Endothelial cell of umbilical vein (primary cell): Measurements from ENCODE around the gene JARID2. TPM values are rescaled to one million over a fixed set of nuclear protein-coding genes. Genes with fewer than 3 reads are reported as not detected.

Experiments
- BruUV-seq: library from RNA; stranded (reverse); fragments of 400-500 nt; replicated peaks from 2 replicates; lab custom pipeline; 2021; lab: Mats Ljungman, UMichigan
- CTCF ChIA-PET: fragments of 300-600, 350-600 bp; sonication (Branson Sonifier 250); formaldehyde crosslinking; loops from one replicate; lab custom pipeline; 2021; ENCODE audit warnings: antibody characterized with exemption, inconsistent platforms; lab: Charles Lee
- POLR2A ChIA-PET: fragments of 300-600, 350-600 bp; sonication (Branson Sonifier 250); formaldehyde crosslinking; loops from one replicate; lab custom pipeline; 2021; ENCODE audit warnings: antibody characterized with exemption, inconsistent platforms; lab: Charles Lee
- DNase-seq: peaks from one replicate; pipeline ENCODE4 v3.0.0-alpha.2; 2011; ENCODE audit warnings: low read depth, low spot score
- FAIRE-seq: peaks from 2 replicates; lab custom pipeline; 2011; peaks lifted over from hg19 to GRCh38; lab: Jason Lieb, UNC
- H2AFZ ChIP-seq: 2 replicates; pipeline ENCODE4 v1.6.0; 2012; ENCODE audit warnings: low read depth, low read length, control low read depth, inconsistent platforms
- H3K27ac ChIP-seq: 2 replicates; pipeline ENCODE4 v1.5.1; 2011; ENCODE audit warnings: low read depth, mild to moderate bottlenecking, control low read depth, low read length, moderate library complexity; ENCODE audit not compliant: insufficient read depth
- H3K27me3 ChIP-seq, 2 experiments: 2 replicates each; pipeline versions ENCODE4 v1.6.0 to v1.6.1; 2011; ENCODE audit warnings: low read length in 2 of 2, mixed read lengths in 1 of 2; ENCODE audit not compliant: control insufficient read depth in 2 of 2, insufficient read depth in 2 of 2
- H3K36me3 ChIP-seq, 2 experiments: 2 replicates in 1 of 2; 3 replicates in 1 of 2; pipeline ENCODE4 v1.5.1; 2011; ENCODE audit warnings: low read length in 2 of 2, mild to moderate bottlenecking in 1 of 2, moderate library complexity in 1 of 2; ENCODE audit not compliant: control insufficient read depth in 2 of 2, insufficient read depth in 2 of 2; ENCODE audit errors: extremely low read depth in 1 of 2
- H3K4me1 ChIP-seq: 3 replicates; pipeline ENCODE4 v1.5.1; 2011; ENCODE audit warnings: mild to moderate bottlenecking, low read length; ENCODE audit not compliant: control insufficient read depth, insufficient read depth; ENCODE audit errors: extremely low read depth
- H3K4me2 ChIP-seq: 2 replicates; pipeline ENCODE4 v1.6.1; 2011; ENCODE audit warnings: low read length, control low read depth, mixed read lengths; ENCODE audit not compliant: insufficient read depth
- H3K4me3 ChIP-seq, 3 experiments: fragments of 200-600 bp in 1 of 3; sonication (generic), shearing (Covaris generic) in 1 of 3; replicated peaks in 1 of 3; 2 replicates each; pipeline ENCODE4 v1.5.1; 2011 to 2016; ENCODE audit warnings: control low read depth in 3 of 3, low read length in 3 of 3, mild to moderate bottlenecking in 2 of 3, inconsistent platforms in 1 of 3, low read depth in 1 of 3, moderate library complexity in 1 of 3; ENCODE audit not compliant: insufficient read depth in 1 of 3
- H3K79me2 ChIP-seq: 2 replicates; pipeline ENCODE4 v1.6.0; 2012; ENCODE audit warnings: low read length, inconsistent platforms; ENCODE audit not compliant: control insufficient read depth, insufficient read depth
- H3K9ac ChIP-seq: replicated peaks from 2 replicates; pipeline ENCODE3; 2011; ENCODE audit warnings: low read length, control low read depth; ENCODE audit not compliant: insufficient read depth; ENCODE audit errors: extremely low read depth
- H3K9me1 ChIP-seq: replicated peaks from 3 replicates; pipeline ENCODE4 v1.6.0; 2011; ENCODE audit warnings: mild to moderate bottlenecking, low read length; ENCODE audit not compliant: control insufficient read depth, insufficient read depth; ENCODE audit errors: extremely low read depth
- H3K9me3 ChIP-seq: replicated peaks from 2 replicates; pipeline ENCODE4 v1.5.1; 2012; ENCODE audit warnings: low read length, inconsistent platforms; ENCODE audit not compliant: control insufficient read depth, insufficient read depth
- H4K20me1 ChIP-seq: replicated peaks from 2 replicates; pipeline ENCODE3; 2011; ENCODE audit warnings: mild to moderate bottlenecking, low read length; ENCODE audit not compliant: control insufficient read depth, insufficient read depth; ENCODE audit errors: extremely low read depth
- EZH2 ChIP-seq: IDR thresholded peaks from 2 replicates; pipeline ENCODE4 v1.6.1; 2012; ENCODE audit warnings: borderline replicate concordance, low read depth, mild to moderate bottlenecking, moderate library complexity, low read length, inconsistent platforms; ENCODE audit not compliant: severe bottlenecking
- FOS ChIP-seq: IDR thresholded peaks from 2 replicates; pipeline ENCODE4 v1.6.1; 2011; ENCODE audit warnings: mild to moderate bottlenecking, low read length, moderate library complexity, borderline replicate concordance; ENCODE audit not compliant: insufficient read depth
- GATA2 ChIP-seq: IDR thresholded peaks from 2 replicates; pipeline ENCODE4 v1.7.0; 2011; ENCODE audit warnings: low read depth, mild to moderate bottlenecking, moderate library complexity, mixed read lengths, low read length; ENCODE audit not compliant: insufficient read length, insufficient read depth
- JUN ChIP-seq: IDR thresholded peaks from 2 replicates; pipeline ENCODE4 v1.6.1; 2011; ENCODE audit warnings: borderline replicate concordance, low read depth; ENCODE audit not compliant: insufficient read length, insufficient read depth
- MYC ChIP-seq: IDR thresholded peaks from one replicate; pipeline ENCODE4 v1.6.1; 2011; ENCODE audit warnings: mild to moderate bottlenecking, low read depth, low read length
- POLR2A ChIP-seq: IDR thresholded peaks from 2 replicates; pipeline ENCODE4 v1.6.1; 2012; ENCODE audit warnings: low read depth, mild to moderate bottlenecking, control low read depth, low read length
- POLR2AphosphoS5 ChIP-seq: IDR thresholded peaks from 2 replicates; pipeline ENCODE4 v1.6.1; 2012; ENCODE audit warnings: low read depth, mild to moderate bottlenecking, control low read depth, low read length, moderate library complexity; ENCODE audit not compliant: insufficient read depth
- dilution Hi-C: fragments of 300-500 bp; cut with MboI; formaldehyde crosslinking; loops from one replicate; pipeline ENCODE4 v1.15.0; 2019; ENCODE audit warnings: low sequenced_read_pairs; ENCODE audit not compliant: extremely low pct_ligation_motif_present
- intact Hi-C: fragments of 100-400 bp; cut with micrococcal nuclease; formaldehyde crosslinking; loops from one replicate; pipeline ENCODE4 v1.10.0; 2022
- polyA plus RNA-seq, 4 experiments: library from polyadenylated mRNA; depleted of rRNA in 3 of 4; stranded (reverse) in 3 of 4; unstranded in 1 of 4; fragments of >200 nt; gene quantifications; 2 replicates each; pipeline versions ENCODE4 v1.2.1 to v1.2.3, GENCODE V29; 2011 to 2012; ENCODE audit warnings: missing spikeins in 1 of 4
- total RNA-seq: library from RNA; stranded (reverse); gene quantifications from 2 replicates; pipeline ENCODE4 v1.2.3, GENCODE V29; 2021
- TF ChIP-seq, protein P1 (sequence below): IDR thresholded peaks from 2 replicates; pipeline ENCODE4 v1.6.1; 2011; ENCODE audit not compliant: insufficient read depth, insufficient read length
- TF ChIP-seq, protein P2 (sequence below), 2 donors: IDR thresholded peaks; 1 replicate in 1 of 2; 2 replicates in 1 of 2; pipeline ENCODE4 v1.5.1; 2011; ENCODE audit warnings: low read length in 2 of 2, mild to moderate bottlenecking in 2 of 2, moderate library complexity in 2 of 2, control low read depth in 1 of 2, inconsistent platforms in 1 of 2, low read depth in 1 of 2; ENCODE audit not compliant: insufficient read depth in 1 of 2; ENCODE audit errors: extremely low read depth in 1 of 2

Gene JARID2
- total and polyA plus RNA-seq, 2 donors (not counting 3 experiments of a cell fraction or from before 2014, with no cell fraction given), result 2.9 to 10.6 TPM

DNA sequence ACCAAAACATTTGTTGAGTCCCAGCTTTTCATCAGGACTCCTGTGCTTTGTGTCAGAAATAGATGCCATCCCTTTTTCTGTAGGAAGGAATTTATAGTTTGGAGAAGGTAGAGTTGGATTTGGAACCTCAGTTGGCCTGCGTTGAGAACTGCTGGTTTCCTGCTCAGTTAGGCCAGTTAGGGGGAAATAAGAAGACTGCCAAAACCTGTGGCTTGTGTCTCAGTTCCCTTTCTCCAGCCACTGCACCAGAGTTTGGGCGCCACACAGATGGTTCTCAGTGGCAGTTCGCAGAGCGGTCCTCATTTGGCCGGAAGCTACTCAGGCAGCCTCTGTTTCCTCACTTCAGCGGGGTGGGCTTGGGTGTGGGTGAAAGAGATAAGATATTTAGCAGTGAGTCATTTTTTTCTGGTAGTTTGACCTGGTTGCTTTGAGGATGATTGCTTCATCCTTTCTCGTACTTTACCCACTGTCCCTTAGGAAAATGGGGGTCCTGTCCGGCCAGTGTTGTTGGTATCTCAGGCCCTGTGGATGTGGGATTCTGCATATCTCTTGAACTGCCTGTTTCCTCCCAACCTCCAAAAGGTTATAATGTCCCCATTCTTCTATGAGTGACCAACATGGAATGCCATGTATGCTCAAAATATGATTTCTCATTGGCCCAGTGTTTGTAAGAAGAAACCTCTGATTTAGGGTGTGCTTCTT is 53.7 kb downstream of the JARID2 start:
- no peaks in the 10 kb centered on the region for H3K27me3 ChIP-seq
- BruUV-seq, result no TSS peak
- H3K79me2 ChIP-seq, result peaks cover 2% of the 10 kb centered on the region
- no peaks in the 10 kb centered on the region for H3K9me3 ChIP-seq
- DNase-seq (no peak), FAIRE-seq (no peak)
- no peak overlapping the region for H3K4me2 ChIP-seq
- no peaks in the 10 kb centered on the region for H3K9me1 ChIP-seq
- TF ChIP-seq, protein P1, sequence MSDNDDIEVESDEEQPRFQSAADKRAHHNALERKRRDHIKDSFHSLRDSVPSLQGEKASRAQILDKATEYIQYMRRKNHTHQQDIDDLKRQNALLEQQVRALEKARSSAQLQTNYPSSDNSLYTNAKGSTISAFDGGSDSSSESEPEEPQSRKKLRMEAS, result no peak
- TF ChIP-seq FOS, result no peak
- no peak for TF ChIP-seq JUN
- TF ChIP-seq, protein P2, sequence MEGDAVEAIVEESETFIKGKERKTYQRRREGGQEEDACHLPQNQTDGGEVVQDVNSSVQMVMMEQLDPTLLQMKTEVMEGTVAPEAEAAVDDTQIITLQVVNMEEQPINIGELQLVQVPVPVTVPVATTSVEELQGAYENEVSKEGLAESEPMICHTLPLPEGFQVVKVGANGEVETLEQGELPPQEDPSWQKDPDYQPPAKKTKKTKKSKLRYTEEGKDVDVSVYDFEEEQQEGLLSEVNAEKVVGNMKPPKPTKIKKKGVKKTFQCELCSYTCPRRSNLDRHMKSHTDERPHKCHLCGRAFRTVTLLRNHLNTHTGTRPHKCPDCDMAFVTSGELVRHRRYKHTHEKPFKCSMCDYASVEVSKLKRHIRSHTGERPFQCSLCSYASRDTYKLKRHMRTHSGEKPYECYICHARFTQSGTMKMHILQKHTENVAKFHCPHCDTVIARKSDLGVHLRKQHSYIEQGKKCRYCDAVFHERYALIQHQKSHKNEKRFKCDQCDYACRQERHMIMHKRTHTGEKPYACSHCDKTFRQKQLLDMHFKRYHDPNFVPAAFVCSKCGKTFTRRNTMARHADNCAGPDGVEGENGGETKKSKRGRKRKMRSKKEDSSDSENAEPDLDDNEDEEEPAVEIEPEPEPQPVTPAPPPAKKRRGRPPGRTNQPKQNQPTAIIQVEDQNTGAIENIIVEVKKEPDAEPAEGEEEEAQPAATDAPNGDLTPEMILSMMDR (IDR thresholded peaks at IDR 0.05; ENCODE audit: extremely low read depth in 1 of 2, insufficient read depth in 1 of 2, low read depth in 1 of 2, low read length in 2 of 2), result no peak
- TF ChIP-seq EZH2, result no peak
- no peak for TF ChIP-seq POLR2A
- no peak for TF ChIP-seq POLR2AphosphoS5
- TF ChIP-seq MYC, result no peak
- TF ChIP-seq GATA2, result no peak
- ChIA-PET POLR2A (no interaction called here), CTCF (no interaction called here)
- H2AFZ ChIP-seq, result no peak overlapping the region
- no peak overlapping the region for H3K9ac ChIP-seq
- intact Hi-C loops, result no loop called here
- no peak overlapping the region for H3K27ac ChIP-seq
- peaks cover 12% of the 10 kb centered on the region for H3K4me1 ChIP-seq
- no peaks in the 10 kb centered on the region for H4K20me1 ChIP-seq
- dilution Hi-C loops, result no loop called here
- H3K4me3 ChIP-seq, result no peak overlapping the region
- no peaks in the 10 kb centered on the region for H3K36me3 ChIP-seq
